ENCODE data around the gene PARP11.

Gene PARP11

DNA sequence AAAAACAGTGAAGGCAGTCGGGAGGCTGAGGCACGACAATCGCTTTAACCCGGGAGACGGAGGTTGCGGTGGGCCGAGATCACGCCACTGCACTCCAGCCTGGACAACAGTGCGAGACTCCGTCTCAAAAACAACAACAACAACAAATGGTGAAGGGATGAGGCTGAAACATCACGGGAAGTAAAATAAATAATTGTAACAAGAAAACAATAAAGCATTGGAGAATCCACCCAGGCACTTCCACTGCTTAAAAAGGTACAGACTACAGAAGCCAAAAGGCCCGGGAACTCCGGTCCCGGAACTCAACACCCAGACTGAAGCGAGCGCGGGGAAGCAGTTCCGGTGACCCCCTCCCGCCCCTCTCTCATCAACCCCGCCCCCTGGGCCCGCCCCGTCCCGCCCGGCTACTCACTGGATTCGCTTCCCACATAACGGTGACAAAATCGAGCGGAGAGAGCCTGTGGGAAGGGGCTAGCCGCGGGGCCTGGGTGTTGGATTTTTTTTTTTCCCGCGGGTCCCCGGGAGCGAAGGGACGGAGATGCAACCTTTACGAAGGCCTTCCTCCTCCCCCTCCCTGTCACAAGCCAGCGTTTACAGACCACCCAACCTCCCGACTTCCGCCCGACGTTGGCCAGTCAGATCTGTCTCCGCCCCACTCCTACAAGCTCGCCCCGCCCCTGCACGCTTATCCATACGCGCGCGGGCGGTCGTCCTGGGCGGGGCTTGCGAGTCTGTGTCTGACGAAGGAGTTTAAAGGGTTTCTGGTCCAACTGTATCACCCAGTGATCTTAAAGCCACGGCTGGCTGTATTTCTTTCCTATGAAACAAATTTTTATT is at the start of gene PARP11:
Gene PARP11 (minus strand): TSS at position 600 of the 837 bp plus-strand sequence. CDS start 170 bp downstream, at position 430.
- DNase-seq: peak; percentile 97

GRCh38 chr12:3922033-3922432 is 48.8 kb upstream of the PARP11 start:
- no peak for DNase-seq

DNA sequence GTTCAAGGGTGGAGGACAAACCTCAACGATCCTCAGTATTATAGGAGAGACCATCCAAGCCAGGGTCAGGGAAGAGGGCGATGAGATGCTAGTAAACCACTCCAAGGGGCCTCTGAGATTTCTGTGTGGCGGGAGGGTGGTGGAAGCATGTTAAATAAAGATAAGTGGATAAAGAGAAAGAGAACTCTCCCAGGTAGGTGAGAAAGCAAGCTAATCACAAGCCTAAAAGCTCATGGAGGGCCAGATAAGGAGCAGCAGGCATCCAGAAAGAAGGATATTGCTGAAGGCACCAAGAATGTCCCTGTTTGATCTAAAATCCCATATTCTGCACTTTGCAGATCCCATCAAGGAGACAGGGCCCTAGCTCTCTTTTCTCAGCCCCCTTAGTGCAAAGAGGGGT is 48.3 kb upstream of the PARP11 start:
- no peak for DNase-seq

DNA sequence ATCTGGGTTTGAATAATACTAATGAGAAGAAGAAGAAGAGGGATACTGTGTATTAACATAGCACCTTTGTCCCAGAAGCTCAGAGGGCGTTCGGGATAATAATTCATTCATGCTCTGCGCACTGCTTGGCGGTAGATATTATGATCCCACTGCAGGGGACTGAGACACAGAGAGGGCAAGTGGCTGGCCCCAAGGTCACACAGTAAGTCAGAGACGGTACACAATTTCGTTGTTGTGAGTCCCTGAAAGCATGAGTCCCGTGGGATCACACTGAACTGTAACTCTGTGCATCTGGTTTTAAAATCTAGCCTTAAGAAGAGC is 47.9 kb upstream of the PARP11 start:
- no peak for DNase-seq

GRCh38 chr12:3920351-3921150 is 47.4 kb upstream of the PARP11 start:
- DNase-seq: no peak

GRCh38 chr12:3913278-3913677 is 40.1 kb upstream of the PARP11 start:
- no peak for DNase-seq

DNA sequence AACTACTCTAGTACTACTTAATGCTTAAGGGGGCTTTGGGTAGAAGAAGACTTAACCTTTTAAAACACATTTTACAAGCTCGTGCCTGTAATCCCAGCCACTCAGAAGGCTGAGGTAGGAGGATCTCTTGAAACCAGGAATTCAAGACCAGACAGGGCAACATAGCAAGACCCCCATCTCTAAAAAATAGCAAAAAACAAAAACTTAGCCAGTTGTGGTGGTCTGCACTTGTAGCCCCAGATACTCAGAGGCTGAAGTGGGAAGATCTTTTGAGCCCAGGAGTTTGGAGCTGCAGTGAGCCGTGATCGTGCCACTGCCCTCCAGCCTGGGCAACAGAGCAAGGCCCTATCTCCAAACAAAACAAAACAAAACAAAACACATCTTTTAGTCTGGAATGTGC is 39.7 kb upstream of the PARP11 start:
- no peak for DNase-seq

- DNase-seq: no peak
Measured at GRCh38 chr12:3911409-3911808, 38.2 kb upstream of the PARP11 start.

DNA sequence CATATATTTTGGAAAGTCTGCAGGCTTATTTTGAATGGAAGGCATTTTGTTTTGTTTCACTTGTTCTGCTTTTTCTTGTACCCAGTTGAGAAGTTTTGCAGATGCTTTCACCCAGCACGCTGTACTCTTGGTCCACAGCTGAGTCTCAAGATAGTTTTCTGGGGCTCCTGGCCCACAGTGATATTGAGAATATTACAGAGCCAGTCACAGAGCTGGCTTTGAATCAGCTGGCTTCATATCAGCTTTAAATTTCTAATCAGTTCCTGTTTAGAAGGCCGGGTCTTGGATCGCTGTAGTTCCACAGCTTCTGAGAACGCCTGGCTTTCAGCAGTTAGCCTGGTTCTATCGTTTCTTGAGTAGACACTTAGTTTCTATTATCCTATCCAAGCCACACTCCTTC is 32.5 kb upstream of the PARP11 start:
- DNase-seq: no peak

GRCh38 chr12:3904999-3905398 is 31.8 kb upstream of the PARP11 start:
- no peak for DNase-seq

DNA sequence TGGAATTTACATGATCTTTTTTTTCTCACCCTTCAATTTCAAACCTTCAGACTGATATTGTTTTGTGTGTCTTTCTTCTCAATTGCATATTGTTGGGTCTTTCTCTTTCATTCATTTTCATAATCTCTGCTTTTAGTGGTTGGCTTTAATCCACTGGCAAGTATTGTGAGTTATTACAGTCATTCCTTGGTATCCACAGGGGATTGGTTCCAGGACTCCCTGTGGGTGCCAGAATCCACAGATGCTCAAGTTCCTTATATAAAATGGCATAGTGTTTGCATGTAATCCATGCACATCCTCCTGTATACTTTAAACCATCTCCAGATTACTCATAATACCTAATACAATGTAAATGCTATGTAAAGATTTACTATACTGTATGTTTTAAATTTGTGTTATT is 29.7 kb upstream of the PARP11 start:
- no peak for DNase-seq

- DNase-seq: no peak
Measured at GRCh38 chr12:3901116-3901515, 27.9 kb upstream of the PARP11 start.

DNA sequence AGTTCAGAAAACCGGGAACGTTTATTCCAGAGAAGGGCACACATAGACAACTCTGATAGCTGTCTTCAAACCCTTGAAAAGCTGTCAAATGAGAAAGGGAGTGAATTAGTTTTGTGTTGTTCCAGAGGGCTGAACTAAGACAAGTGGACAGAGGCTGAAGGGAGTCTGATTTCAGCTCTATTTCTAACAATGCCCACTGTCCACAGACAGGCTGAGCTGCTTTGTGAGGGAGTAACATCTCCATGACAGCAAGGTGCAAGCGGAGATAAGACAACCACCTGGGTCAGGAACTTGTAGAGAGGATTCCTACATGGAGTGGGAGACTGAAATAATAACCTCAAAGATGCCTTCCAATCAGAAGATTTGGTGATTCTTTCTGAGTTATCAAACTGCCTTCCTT is 25.6 kb upstream of the PARP11 start:
- no peak for DNase-seq

GRCh38 chr12:3897371-3897971 is 24.3 kb upstream of the PARP11 start:
- DNase-seq: no peak

DNA sequence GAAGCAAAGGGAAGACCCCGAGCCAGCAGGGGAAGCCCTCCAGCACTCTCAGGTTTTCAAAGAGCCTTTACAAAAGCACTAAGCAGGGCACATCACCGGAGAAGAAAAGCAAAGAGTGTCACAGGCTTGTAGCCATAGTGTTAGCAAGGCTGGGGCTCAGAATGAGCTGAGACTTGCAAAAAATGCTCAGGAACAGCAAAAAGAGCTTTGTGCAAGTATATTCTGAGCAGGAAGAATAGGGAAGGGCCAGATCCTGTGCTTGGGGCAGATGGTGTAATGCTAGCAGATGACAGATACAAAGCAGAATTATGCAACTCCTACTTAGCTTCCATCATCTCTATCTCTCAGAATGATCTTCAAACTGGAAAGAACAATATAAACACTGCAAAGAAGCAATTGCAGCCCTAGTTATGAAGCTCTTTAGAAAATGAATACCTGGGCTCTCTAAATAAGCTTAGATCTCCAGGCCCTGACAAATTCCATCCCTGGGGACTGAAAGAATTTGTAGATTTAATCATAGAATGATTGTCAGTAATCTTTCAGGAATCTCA is 23.7 kb upstream of the PARP11 start:
- DNase-seq: no peak

DNA sequence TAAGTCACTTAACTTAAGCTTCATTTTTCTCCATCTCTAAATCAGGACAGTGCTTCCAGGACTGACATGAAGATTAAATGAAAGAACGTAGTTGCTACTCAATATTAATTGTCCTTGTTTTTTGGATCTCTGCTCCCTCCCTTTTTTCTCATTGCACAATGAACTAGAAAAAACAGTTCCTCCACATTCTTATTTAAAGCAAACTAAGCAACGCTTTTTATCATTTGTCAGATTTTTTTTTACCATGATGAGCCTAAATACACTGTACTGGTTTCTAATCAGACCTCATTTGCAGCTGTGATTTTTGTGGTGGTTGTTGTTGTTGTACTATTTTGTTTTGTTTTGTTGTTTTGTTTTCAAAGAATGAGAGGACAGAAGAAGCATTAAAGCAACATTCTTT is 23.2 kb upstream of the PARP11 start:
- DNase-seq: no peak

- DNase-seq: no peak
Measured at GRCh38 chr12:3892631-3893030, 19.4 kb upstream of the PARP11 start.

DNA sequence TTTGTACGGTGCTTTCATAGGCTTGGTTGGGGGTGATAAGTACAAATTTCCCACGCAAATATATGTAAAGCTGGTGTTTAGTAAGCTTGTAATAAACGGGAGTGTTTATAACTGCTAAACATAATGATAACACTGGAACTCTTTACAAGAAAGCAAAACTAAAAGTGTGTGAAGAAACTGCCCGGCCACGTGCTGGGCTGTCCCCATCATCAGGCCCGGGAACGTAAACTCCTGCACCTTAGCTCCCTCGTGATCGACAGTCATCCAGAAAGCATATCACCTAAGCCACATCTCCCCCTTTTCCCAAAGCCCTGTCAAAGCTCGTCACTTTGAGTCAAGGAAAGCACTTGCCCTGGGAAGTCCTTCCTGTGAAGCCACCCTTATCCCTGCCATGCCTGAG is 18.0 kb upstream of the PARP11 start:
- no peak for DNase-seq

DNA sequence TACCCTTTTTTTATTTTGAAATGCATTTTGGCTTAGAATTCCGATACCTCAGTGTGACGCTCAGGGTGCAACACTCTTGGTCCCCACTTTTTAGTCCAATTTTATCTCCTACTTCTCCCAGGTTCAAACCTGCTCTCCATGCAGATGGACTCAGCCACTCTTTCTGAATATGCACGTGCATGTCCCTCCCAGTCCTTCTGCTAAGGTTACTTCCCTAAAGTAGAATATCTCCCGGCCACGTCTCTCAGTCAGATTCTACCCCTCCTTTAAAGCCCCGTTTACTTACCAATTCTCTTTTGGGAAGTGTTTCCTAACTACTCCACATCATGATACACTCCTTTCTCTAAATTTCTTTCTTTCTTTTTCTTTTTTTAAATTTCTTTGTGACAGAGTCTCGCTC is 15.5 kb upstream of the PARP11 start:
- DNase-seq: no peak

- peak; percentile 63 for DNase-seq
Measured at GRCh38 chr12:3885277-3886094, 12.3 kb upstream of the PARP11 start.

- no peak for DNase-seq
Measured at GRCh38 chr12:3884671-3885070, 11.5 kb upstream of the PARP11 start.

GRCh38 chr12:3882896-3883564 is 9.8 kb upstream of the PARP11 start:
- DNase-seq: peak; percentile 75
